HG03108 (cell line): ENCODE measurements around the gene DNAJB7.
"Not testable (repeated sequence)": the region's sequence is repeated elsewhere in the genome, so short reads cannot be mapped to it uniquely, and the experiment has no call there.

Experiments
- ATAC-seq: cut with Tn5 transposase; IDR thresholded peaks from one replicate; pipeline ENCODE4 v1.9.1; 2021; ENCODE audit warnings: moderate library complexity; ENCODE audit not compliant: unreplicated experiment

Gene DNAJB7

GRCh38 chr22:40845816-40846215 lies 16.1 kb downstream of the DNAJB7 start:
- not testable (repeated sequence) for ATAC-seq

GRCh38 chr22:40844951-40845350 lies 17.0 kb downstream of the DNAJB7 start:
- ATAC-seq = no peak

- ATAC-seq = no peak
Measured at GRCh38 chr22:40838486-40838885, 23.4 kb downstream of the DNAJB7 start.

- ATAC-seq = no peak
Measured at GRCh38 chr22:40834619-40835018, 27.3 kb downstream of the DNAJB7 start.

GRCh38 chr22:40829131-40829530 lies 32.8 kb downstream of the DNAJB7 start:
- ATAC-seq = no peak

GRCh38 chr22:40826984-40827741 lies 34.8 kb downstream of the DNAJB7 start:
- no peak for ATAC-seq

GRCh38 chr22:40826292-40826691 lies 35.6 kb downstream of the DNAJB7 start:
- ATAC-seq = not testable (repeated sequence)

- ATAC-seq = no peak
Measured at GRCh38 chr22:40823426-40823825, 38.5 kb downstream of the DNAJB7 start.

- no peak for ATAC-seq
Measured at GRCh38 chr22:40819599-40820140, 42.2 kb downstream of the DNAJB7 start.

- ATAC-seq = peak; percentile 73
Measured at GRCh38 chr22:40818747-40819598, 42.9 kb downstream of the DNAJB7 start, which contains the start of gene SLC25A17. Gene SLC25A17 (minus strand): TSS chr22:40819346. CDS start chr22:40819248, 98 bp downstream.

- no peak for ATAC-seq
Measured at GRCh38 chr22:40818192-40818746, 43.6 kb downstream of the DNAJB7 start.

- no peak for ATAC-seq
Measured at GRCh38 chr22:40817737-40818136, 44.2 kb downstream of the DNAJB7 start.

GRCh38 chr22:40813912-40814315 lies 48.0 kb downstream of the DNAJB7 start:
- no peak for ATAC-seq
